ENCODE data around the gene CYP27A1. TPM values are rescaled to one million over a fixed set of nuclear protein-coding genes. Genes with fewer than 3 reads are reported as not detected.

Gene CYP27A1
- total and polyA plus RNA-seq, 5 experiments from 2014 or later = 0.14 to 0.53 (median 0.31) TPM

DNA sequence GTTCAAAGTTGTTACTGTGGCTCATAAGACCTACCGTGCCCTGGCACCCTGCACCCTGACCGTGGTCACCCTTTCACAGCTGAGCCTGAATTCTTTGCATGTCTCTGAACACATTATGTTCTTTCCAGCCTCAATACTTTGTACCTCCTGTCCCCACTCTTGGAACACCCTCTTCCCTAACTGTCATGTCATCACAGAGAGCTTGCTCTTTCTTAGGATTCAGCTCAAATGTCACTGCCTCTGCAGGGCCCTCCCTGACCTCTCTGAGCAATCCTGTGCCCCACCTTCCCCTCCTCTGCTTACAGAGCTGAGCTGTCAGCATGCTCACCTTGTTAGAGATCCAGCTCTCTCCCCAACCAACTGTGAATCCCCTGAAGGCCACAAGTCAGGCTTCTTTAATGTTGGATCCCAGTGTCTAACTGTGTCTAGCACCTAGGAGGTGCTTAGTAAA is 34.6 kb downstream of the CYP27A1 start:
- no peak for ATAC-seq
- no peak overlapping the region for H3K4me3 Mint-ChIP-seq
- POLR2A ChIA-PET = no interaction called here
- no peak for DNase-seq
- H3K9me3 Mint-ChIP-seq = no peaks in the 10 kb centered on the region
- peaks cover 0 to 2% (median 0%) of the 10 kb centered on the region in 4 donors for H3K4me1 Mint-ChIP-seq
- no peaks in the 10 kb centered on the region for H3K36me3 Mint-ChIP-seq
- H3K27me3 Mint-ChIP-seq = peaks cover 2 to 44% (median 21%) of the 10 kb centered on the region in 5 donors
- H3K27ac Mint-ChIP-seq = no peak overlapping the region

DNA sequence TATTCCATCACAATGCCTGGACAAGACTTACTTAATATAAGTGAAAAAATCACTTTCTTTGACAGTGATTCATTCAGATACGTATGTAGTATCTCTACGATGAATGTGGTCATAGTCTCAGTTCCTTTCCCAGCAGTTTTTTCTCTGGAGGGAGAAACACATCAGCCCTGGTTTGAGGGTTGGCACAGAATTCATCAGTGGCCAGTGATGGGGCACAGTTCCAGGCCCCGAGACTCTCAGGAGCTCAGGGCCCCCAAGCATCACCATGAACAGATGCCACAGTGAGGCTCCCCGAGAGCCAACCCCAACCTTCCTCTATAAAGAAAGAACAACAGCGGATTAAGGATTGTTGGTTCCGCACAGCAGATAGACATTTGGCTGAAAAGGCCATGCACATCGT is 37.1 kb downstream of the CYP27A1 start:
- POLR2A ChIA-PET = no interaction called here
- DNase-seq (no peak), ATAC-seq (no peak)
- Mint-ChIP-seq H3K27ac (no peak overlapping the region), H3K36me3 (no peaks in the 10 kb centered on the region), H3K27me3 (peaks cover 0 to 23% (median 18%) of the 10 kb centered on the region in 5 donors), H3K9me3 (no peaks in the 10 kb centered on the region), H3K4me3 (no peak overlapping the region), H3K4me1 (peaks cover 0 to 2% (median 0%) of the 10 kb centered on the region in 4 donors)

DNA sequence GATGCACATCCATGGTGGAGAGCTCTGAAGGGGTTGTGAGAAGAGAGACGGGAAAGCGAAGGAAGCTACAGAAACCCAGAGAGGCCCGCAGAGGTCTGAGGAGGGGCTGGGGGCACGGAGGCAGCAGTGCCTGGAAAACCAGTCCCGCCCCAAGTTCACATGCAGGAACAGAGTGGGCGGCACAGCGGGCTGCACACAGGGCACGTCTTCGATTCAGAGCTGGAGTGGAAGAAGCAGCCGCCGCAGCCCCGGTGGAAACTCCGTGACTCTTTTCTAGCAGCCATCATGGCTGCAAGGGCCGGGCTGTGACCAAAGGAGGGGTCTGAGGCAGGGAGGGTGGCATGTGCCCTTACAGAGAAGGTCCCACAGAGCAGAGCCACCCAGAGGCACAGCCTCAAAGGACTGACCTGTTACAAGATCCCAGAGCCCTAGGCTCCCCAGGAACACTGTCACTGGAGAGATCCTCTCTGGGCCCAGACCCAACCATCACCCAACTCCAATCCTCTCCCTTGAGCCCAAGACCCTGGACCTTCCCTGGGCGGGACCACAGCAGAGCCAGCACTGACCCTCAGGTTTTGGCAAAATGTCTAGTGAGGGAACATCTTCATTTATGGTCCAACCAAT is 38.9 kb downstream of the CYP27A1 start:
- POLR2A ChIA-PET = no interaction called here

DNA sequence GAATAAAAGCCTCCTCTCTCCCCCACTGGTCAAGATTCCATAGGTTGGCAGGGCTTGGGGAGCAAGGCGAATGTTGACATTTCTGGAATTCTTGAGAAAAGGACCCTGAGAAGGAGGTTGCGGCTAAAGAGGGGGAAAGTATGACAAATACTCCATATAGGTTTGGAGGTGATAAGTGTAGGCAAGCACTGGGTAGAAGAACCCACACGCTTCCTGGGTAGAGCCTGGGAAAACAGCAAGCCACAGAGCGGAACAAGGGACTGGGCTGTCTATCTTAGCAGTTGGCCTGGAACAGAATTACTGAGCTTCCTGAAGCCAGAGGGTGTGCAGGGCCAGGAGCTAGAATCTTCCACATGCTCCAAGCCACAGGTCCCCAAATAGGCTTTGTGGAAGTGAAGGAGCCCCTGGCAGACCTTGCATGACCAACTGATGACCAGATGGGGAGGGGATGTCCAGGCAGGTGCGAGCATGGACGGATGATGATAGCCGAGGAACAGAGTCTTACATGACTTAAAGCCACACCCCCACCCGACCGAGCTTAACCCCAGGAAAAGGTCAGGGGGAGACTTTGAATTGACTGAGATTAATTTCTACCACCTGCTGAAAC is 39.8 kb downstream of the CYP27A1 start:
- H3K4me1 Mint-ChIP-seq = peaks cover 0 to 2% (median 0%) of the 10 kb centered on the region in 4 donors
- no peak overlapping the region for H3K27ac Mint-ChIP-seq
- H3K27me3 Mint-ChIP-seq = peaks cover 0 to 23% (median 17%) of the 10 kb centered on the region in 5 donors
- H3K36me3 Mint-ChIP-seq = no peaks in the 10 kb centered on the region
- POLR2A ChIA-PET = no interaction called here
- no peak overlapping the region for H3K4me3 Mint-ChIP-seq
- DNase-seq (no peak), ATAC-seq (no peak)
- no peaks in the 10 kb centered on the region for H3K9me3 Mint-ChIP-seq

More for the DNA sequence above, 38.9 kb downstream of the CYP27A1 start:
- DNase-seq = no peak
- Mint-ChIP-seq H3K27ac (no peak overlapping the region), H3K4me1 (peaks cover 0 to 2% (median 0%) of the 10 kb centered on the region in 4 donors), H3K4me3 (no peak overlapping the region), H3K9me3 (no peaks in the 10 kb centered on the region), H3K36me3 (no peaks in the 10 kb centered on the region), H3K27me3 (peaks cover 0 to 19% (median 18%) of the 10 kb centered on the region in 5 donors)
- ATAC-seq = no peak

DNA sequence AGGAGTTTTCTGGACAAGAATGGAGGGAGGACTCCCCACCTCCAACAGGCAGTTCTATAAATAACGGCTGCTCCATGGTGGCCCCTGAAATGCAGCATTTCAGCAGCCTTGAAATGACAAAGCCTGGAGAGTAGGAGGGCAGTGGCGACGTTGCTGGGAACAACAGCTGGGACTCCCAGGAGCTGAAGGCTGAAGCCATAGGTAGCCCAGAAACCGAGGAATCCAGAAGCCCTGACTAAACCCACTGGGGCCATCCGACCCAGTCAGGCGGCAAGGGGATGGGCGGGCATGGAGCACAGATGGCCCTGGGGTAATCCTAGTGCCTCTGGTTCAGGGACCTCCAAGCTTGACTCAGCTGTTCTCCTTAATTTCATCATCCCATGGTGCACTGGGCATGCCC is 40.7 kb downstream of the CYP27A1 start:
- H3K9me3 Mint-ChIP-seq = no peaks in the 10 kb centered on the region
- DNase-seq (no peak), ATAC-seq (no peak)
- H3K4me3 Mint-ChIP-seq = no peak overlapping the region
- H3K4me1 Mint-ChIP-seq = peaks cover 0 to 2% (median 0%) of the 10 kb centered on the region in 4 donors
- POLR2A ChIA-PET = no interaction called here
- no peaks in the 10 kb centered on the region for H3K36me3 Mint-ChIP-seq
- no peak overlapping the region for H3K27ac Mint-ChIP-seq
- H3K27me3 Mint-ChIP-seq = peaks cover 0 to 32% (median 13%) of the 10 kb centered on the region in 5 donors

DNA sequence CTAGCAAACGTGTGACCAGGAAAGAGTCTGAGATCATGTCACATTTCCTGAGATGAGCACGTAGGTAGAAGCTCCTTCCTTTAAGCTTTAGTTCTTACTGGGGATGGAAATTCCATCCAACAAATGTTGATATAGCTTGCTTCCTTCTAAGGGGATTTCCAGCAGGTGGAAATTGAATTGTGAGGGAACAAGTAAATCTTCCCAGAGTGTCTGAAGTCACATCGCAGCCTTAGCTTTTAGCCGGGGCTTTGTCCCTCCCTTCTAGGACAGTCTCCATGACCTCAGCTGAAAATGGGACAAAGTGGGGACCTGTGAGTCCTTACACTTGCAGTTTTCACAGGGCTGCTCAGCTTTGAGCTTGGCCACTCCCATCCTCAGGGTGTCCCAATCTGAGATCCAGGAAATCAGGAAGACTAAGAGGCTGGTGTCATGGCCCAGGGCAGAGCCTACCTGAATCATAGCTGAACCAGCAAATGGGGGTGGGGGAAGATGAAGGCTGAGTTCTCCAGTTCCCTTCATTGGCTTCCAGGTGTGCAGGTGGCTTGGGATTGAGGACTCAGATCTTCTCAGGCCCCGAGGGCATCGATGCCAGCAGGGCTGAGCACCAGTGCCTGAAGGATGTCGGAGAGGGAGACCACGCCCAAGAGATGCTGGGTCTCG is 41.4 kb downstream of the CYP27A1 start:
- DNase-seq (no peak), ATAC-seq (no peak)
- peaks cover 0 to 2% (median 0%) of the 10 kb centered on the region in 4 donors for H3K4me1 Mint-ChIP-seq
- H3K27ac Mint-ChIP-seq = no peak overlapping the region
- no peaks in the 10 kb centered on the region for H3K9me3 Mint-ChIP-seq
- no peaks in the 10 kb centered on the region for H3K36me3 Mint-ChIP-seq
- H3K4me3 Mint-ChIP-seq = no peak overlapping the region
- H3K27me3 Mint-ChIP-seq = peaks cover 0 to 39% (median 16%) of the 10 kb centered on the region in 5 donors
- POLR2A ChIA-PET = no interaction called here

DNA sequence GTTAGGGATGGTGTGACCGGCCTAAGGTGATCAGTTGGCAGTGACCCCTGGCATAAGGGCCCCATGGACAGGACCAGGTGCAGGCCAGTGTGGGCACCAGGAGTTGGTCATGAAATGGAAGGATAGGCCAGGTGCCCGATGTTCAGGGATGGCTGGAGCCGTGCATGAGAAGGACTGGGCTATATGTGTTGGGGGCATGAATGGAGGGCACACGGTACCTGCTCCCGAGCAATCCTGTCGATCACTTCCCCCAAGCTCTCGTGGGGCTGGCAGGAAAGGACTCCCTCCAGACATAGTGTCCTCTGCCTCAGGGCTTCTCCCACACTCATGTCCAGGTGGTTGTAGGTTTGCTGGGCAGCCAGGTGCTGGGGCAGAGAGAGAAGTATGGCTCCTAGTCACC is 42.1 kb downstream of the CYP27A1 start:
- POLR2A ChIA-PET = no interaction called here
- H3K4me3 Mint-ChIP-seq = no peak overlapping the region
- H3K4me1 Mint-ChIP-seq = peaks cover 0 to 2% (median 0%) of the 10 kb centered on the region in 4 donors
- H3K27me3 Mint-ChIP-seq = peaks cover 0 to 39% (median 21%) of the 10 kb centered on the region in 5 donors
- DNase-seq (no peak), ATAC-seq (no peak)
- no peaks in the 10 kb centered on the region for H3K9me3 Mint-ChIP-seq
- no peak overlapping the region for H3K27ac Mint-ChIP-seq
- H3K36me3 Mint-ChIP-seq = no peaks in the 10 kb centered on the region

DNA sequence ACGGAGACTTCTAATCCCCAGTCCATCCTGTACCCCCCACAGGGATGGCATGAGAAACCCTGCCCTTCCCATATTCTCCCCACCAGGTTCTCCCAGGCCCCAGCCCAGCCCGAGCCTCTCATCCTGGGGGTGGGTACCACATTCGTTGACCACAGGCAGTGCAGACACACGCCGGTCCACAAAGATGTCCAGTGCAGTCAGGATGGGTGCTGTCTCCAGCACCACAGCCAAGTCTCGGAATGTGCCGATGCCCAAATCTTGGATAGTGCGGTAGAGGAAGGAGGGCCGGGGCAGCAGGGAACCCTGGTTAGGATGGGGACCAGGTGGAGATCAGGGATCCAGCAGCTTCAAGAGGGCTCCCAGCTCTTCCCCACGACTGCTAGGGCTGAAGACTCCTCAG is 44.8 kb downstream of the CYP27A1 start:
- peaks cover 0 to 4% (median 0%) of the 10 kb centered on the region in 3 donors for H3K36me3 Mint-ChIP-seq
- ATAC-seq = no peak
- peaks cover 10 to 37% (median 34%) of the 10 kb centered on the region in 5 donors for H3K27me3 Mint-ChIP-seq
- POLR2A ChIA-PET = no interaction called here
- H3K27ac Mint-ChIP-seq = peak overlapping the region in 1 of 10 donors; percentile 5
- no peaks in the 10 kb centered on the region for H3K4me1 Mint-ChIP-seq
- H3K9me3 Mint-ChIP-seq = no peaks in the 10 kb centered on the region
- H3K4me3 Mint-ChIP-seq = no peak overlapping the region
- no peak for DNase-seq

DNA sequence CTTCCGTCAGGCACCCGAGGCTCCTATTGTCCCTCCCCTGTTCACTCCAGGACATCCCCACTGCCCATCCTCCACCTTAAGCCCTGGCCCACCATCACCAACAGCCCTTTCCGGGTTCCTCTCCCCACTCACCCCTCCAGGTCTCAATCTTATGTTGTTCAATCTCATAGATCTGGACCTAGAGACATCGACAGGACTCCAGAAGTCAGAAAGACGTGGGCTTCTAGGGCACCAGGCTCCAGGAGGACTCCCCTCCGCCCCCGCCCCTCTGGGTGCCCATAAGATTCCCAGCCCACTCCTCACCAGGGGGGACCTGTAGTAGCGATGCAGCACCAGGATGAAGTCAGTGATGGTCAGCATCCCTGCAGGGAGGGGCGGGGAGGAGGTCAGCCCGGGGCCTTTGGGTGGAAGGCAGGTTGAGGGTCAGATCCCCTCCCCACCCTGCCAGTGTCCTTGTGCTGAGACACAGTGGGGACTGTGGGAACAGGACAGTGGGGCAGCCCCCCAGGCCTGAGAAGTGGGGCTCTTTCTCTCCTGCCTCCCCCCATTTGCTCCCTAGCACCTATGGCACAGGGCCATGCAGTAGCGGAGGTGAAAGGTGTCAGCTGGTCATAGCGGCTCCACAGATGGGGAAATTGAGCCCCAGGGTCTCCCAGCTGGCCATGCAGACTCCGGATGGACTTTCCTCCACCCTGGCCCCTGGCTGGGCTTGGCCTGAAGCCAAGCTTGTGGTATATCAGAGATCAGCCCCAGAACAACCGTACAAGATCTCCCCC is 45.9 kb downstream of the CYP27A1 start:
- no peak overlapping the region for H3K27ac Mint-ChIP-seq
- POLR2A ChIA-PET = no interaction called here
- no peaks in the 10 kb centered on the region for H3K9me3 Mint-ChIP-seq
- DNase-seq = no peak
- no peak overlapping the region for H3K4me3 Mint-ChIP-seq
- peaks cover 14 to 48% (median 38%) of the 10 kb centered on the region in 5 donors for H3K27me3 Mint-ChIP-seq
- peaks cover 0 to 4% (median 0%) of the 10 kb centered on the region in 3 donors for H3K36me3 Mint-ChIP-seq
- no peak for ATAC-seq
- H3K4me1 Mint-ChIP-seq = no peaks in the 10 kb centered on the region

DNA sequence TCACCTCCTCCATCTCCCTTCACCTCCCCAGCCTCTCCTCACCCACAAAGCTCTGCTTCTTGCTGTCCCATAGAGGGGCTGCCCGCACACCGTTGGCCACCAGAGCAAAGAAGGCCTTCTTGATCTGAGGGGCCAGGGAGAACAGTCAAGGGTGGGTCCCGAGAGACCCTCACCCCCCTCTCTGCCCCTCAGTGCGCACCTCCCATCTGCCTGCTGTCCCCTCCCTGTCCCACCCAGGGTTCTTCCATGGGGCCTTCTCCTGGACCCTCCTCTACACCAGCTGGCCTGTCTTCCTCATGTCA is 46.5 kb downstream of the CYP27A1 start:
- no peaks in the 10 kb centered on the region for H3K9me3 Mint-ChIP-seq
- peaks cover 0 to 4% (median 0%) of the 10 kb centered on the region in 3 donors for H3K36me3 Mint-ChIP-seq
- DNase-seq (no peak), ATAC-seq (no peak)
- H3K4me3 Mint-ChIP-seq = no peak overlapping the region
- POLR2A ChIA-PET = no interaction called here
- H3K27ac Mint-ChIP-seq = no peak overlapping the region
- H3K27me3 Mint-ChIP-seq = peaks cover 14 to 53% (median 43%) of the 10 kb centered on the region in 5 donors
- no peaks in the 10 kb centered on the region for H3K4me1 Mint-ChIP-seq

DNA sequence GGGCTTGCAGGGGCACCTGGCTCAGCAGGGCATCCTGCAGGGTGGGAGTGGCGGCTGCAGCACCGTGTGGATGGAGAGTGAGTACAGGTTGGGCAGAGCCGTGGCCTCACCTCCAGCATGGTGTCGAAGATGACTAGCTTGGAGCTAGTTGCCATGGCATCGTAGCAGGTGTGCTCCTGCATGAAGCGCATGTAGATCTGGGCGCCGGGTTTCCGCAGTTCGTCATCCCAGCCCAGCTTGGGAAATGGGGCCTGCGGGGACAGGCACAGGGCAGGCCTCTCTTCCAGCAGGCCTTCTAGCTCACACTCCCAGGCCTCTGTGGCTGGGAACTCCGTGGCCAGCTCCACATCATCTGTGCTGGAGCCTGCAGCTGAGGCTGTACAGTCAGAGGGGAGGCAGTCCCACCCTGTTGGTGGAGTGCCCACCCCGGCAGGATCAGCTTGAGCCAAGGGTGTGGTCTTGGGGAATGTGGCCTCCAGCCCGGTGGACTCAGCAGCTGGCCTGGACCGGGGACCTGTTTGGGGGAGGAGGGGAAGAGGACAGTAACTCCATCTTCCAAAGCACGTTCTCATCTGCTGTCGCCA is 48.0 kb downstream of the CYP27A1 start:
- no peaks in the 10 kb centered on the region for H3K4me1 Mint-ChIP-seq
- no peak for ATAC-seq
- H3K9me3 Mint-ChIP-seq = peaks cover 0 to 1% (median 0%) of the 10 kb centered on the region in 9 donors
- no peak for DNase-seq
- peaks cover 15 to 61% (median 45%) of the 10 kb centered on the region in 5 donors for H3K27me3 Mint-ChIP-seq
- H3K4me3 Mint-ChIP-seq = no peak overlapping the region
- no peak overlapping the region for H3K27ac Mint-ChIP-seq
- H3K36me3 Mint-ChIP-seq = peaks cover 0 to 4% (median 0%) of the 10 kb centered on the region in 3 donors
- POLR2A ChIA-PET = no interaction called here

DNA sequence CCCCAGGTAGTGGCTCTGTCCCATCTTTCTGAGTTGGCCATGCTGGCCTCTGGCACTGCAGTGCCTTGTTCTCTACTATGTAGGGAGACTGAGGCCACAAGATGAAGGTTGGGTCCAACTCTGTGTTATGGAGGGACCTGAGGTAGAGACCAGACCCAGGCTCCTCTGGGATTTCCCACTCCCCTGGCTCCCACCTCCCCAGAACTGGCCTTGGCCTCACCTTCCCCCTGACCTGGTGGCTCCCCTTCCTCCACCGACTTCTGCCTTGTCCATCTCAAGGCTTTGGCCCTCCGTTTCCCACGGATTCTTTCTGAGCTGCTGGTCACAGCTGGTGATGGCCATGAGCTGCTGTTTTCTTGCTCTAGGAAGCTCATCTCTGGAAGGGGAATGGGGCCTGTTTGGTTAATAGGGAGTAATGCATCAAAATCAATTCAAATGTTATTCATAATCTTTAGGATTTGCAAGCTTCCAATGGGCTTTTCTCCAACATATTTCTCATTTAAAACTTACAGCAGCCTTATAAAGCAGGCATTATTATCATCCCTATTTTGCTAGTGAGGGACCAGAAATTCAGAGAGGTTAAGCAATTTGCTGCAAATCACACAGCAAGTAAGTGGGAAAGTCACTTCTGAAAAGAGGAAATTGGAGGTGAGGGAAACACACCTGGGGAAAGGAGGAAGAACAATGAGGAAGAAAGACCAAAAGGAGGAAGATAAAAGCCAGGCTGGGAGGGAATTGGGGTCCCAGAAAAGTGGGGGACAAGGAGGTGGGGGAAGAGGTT is 48.8 kb downstream of the CYP27A1 start:
- ATAC-seq = no peak
- POLR2A ChIA-PET = no interaction called here
- Mint-ChIP-seq H3K36me3 (peaks cover 0 to 4% (median 0%) of the 10 kb centered on the region in 3 donors), H3K27me3 (peaks cover 15 to 68% (median 46%) of the 10 kb centered on the region in 5 donors), H3K9me3 (peaks cover 0 to 2% (median 0%) of the 10 kb centered on the region in 9 donors), H3K4me1 (no peaks in the 10 kb centered on the region), H3K27ac (no peak overlapping the region), H3K4me3 (no peak overlapping the region)
- no peak for DNase-seq

Measured in naive thymus-derived CD8-positive, alpha-beta T cell (primary cell).